ENCODE data around the gene VAT1. TPM values are rescaled to one million over a fixed set of nuclear protein-coding genes. Genes with fewer than 3 reads are reported as not detected.

VAT1 gene
- total RNA-seq, 1 donor from 2014 or later = 243 TPM

DNA sequence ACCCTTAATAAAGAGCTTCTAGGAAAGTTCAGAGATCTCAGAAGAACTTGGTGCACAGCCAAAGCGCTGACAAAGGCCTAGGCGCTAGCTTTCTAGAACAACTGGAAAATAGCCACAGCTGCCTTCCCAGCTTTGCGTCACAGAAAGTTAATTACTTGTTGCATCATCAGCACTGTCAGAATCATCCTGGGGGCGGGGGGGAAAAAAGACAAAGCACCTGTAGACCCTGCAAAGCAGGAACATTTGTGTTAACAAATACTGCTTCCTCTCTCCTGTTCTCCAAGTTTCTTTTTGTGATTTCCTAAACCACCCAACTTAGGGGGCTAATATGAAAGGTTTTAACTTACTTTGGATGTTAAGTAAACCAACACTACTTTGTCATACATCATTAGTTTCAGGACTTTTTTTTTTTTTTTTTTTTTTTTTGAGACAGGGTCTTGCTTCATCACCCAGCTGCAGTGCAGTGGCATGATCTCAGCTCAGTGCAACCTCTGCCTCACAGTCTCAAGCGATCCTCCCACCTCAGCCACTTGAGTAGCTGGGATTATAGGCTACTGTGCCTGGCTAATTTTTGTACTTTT lies 53.1 kb downstream of the VAT1 start:
- no peak overlapping the region for H3K4me3 ChIP-seq (ENCODE audit: low read depth, low read length)
- TF ChIP-seq CTCF (conservative IDR thresholded peaks at IDR 0.05; ENCODE audit: low read depth, low read length) = no peak
- peak; percentile 55 for DNase-seq (ENCODE audit: low read depth)

GRCh38 chr17:42967925-42968324 lies 54.3 kb downstream of the VAT1 start:
- DNase-seq (ENCODE audit: low read depth) = no peak
- TF ChIP-seq CTCF (conservative IDR thresholded peaks at IDR 0.05; ENCODE audit: low read depth, low read length) = no peak
- H3K4me3 ChIP-seq (ENCODE audit: low read depth, low read length) = no peak overlapping the region

Other genes with a start within 250 kb of the VAT1 start
- 90.1 and 136 TPM in 2 replicates for gene VPS25, start 248.9 kb downstream of the VAT1 start, total RNA-seq
- gene WNK4, start 241.8 kb downstream of the VAT1 start, total RNA-seq = 2.3 and 11.3 TPM in 2 replicates
- gene COA3, start 223.7 kb downstream of the VAT1 start, total RNA-seq = 85.6 and 95.0 TPM in 2 replicates
- not detected in 2 replicates for gene CNTD1, start 223.5 kb downstream of the VAT1 start, total RNA-seq
- 52.2 and 68.4 TPM in 2 replicates for gene BECN1, start 198.1 kb downstream of the VAT1 start, total RNA-seq
- 126 and 190 TPM in 2 replicates for gene PSME3, start 189.0 kb downstream of the VAT1 start, total RNA-seq
- gene AOC2, start 177.8 kb downstream of the VAT1 start, total RNA-seq = 0.22 TPM in 1 of 2 replicates, not detected in the other
- gene AOC3, start 171.2 kb downstream of the VAT1 start, total RNA-seq = not detected in 2 replicates
- gene G6PC1, start 121.6 kb downstream of the VAT1 start, total RNA-seq = not detected in 2 replicates
- 23.0 and 39.1 TPM in 2 replicates for gene AARSD1, start 57.9 kb downstream of the VAT1 start, total RNA-seq
- gene PTGES3L, start 42.3 kb downstream of the VAT1 start, total RNA-seq = 1.3 and 2.5 TPM in 2 replicates
- 8.1 and 14.0 TPM in 2 replicates for gene RUNDC1, start 41.8 kb downstream of the VAT1 start, total RNA-seq
- gene RPL27, start 24.0 kb downstream of the VAT1 start, total RNA-seq = 1,399 and 1,932 TPM in 2 replicates
- 17.6 and 21.2 TPM in 2 replicates for gene IFI35, start 15.6 kb downstream of the VAT1 start, total RNA-seq
- gene RND2, start 2.8 kb upstream of the VAT1 start, total RNA-seq = 0.36 and 0.40 TPM in 2 replicates
- 29.5 and 42.0 TPM in 2 replicates for gene BRCA1, start 103.0 kb upstream of the VAT1 start, total RNA-seq
- 32.1 and 33.6 TPM in 2 replicates for gene NBR1, start 148.8 kb upstream of the VAT1 start, total RNA-seq
- 3.2 and 3.3 TPM in 2 replicates for gene TMEM106A, start 189.5 kb upstream of the VAT1 start, total RNA-seq
- not detected in 2 replicates for gene CCDC200, start 206.2 kb upstream of the VAT1 start, total RNA-seq
- gene RNU2-1, start 211.6 kb upstream of the VAT1 start, total RNA-seq = not detected in 2 replicates